GM19463 (cell line): ENCODE results near the gene BCAR3.

Experiments used
- ATAC-seq: cut with Tn5 transposase; IDR thresholded peaks from one replicate; pipeline ENCODE4 v1.9.1; 2021; ENCODE audit warnings: mild to moderate bottlenecking, moderate library complexity; ENCODE audit not compliant: unreplicated experiment

Gene BCAR3

DNA sequence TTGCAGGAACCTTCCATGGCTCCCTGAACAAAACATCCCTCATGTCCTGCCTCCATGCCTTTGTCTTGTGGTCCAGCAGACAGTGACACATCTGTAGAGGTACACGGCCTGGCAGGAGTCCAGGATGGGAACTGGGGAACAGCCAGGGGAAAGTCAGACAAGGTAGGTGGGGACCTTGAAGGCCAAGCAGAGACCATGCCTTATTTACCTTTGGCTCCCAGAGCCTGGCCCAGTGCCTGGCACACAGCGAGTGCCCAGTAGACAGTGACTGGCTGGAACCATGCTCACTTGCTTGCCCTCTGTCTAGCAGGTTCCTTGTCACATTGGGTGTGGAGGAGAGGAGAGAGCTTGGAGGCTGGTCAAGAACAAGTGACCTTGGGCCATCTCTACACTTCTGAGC is 81.0 kb downstream of the BCAR3 start:
- ATAC-seq, result no peak

DNA sequence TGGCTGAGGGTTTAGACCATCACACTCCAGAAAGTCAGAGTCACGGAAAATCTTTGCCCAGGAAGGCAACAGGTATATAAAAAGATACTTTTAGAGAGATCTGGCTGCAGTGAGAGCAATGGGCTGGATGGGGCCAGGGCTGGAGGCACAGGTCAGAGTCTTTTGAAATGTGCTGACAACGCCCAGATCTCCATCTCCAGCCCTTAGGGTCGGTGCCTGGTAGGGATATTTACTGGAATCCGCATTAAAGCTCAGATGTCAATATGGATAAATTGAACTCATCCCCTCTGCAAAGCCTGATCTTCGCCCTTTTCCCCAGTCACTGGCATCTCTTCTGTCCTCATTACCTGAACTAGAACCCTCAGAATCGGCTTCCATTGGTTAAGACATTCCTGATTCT is 82.2 kb downstream of the BCAR3 start:
- no peak for ATAC-seq

DNA sequence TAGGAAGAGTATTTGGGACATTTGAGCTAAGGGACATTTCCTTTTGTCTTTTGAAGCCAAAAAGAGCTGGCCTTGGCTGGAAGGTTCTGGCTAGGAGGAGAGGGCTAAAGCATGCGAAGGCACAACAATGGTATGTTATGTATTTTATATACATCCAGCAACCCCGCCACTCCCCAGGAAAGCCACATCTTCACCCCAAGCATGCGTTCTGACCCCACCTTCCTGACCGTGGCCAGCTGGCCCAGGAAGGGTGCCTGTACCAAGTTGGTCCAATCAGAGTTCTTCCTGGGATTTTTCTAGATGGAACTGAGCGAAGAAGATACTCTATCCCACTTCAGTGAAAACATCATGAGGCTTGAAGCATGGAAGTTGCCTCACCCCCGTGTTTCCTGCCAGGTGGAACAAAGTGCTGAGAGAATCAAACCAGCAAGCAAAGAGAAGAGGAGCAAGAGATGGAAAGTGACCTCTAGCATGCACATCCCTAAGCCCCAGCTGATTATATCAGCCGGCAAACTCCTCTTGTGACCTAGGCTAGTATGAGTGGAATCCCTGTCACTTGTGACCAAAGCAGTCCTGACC is 82.7 kb downstream of the BCAR3 start:
- no peak for ATAC-seq

DNA sequence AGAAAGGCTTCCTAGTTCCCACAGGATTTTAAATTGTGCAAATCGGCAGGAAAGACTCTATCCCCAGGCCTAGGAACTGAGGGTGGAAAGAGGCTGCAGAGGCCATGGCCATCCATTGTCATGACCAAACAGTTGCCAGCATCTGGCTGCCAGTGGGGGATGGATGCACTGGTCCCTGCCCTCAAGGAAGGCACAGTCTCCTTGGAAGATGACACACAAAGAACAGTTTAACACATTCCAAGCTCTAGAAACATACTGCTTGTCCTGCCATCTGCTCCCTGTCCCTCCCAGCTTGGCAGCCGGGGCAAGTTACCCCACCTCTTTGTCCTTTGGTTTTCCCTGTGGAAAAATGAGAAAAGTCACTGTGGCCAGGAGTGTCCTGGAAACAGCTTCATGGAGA is 83.2 kb downstream of the BCAR3 start:
- ATAC-seq, result no peak

DNA sequence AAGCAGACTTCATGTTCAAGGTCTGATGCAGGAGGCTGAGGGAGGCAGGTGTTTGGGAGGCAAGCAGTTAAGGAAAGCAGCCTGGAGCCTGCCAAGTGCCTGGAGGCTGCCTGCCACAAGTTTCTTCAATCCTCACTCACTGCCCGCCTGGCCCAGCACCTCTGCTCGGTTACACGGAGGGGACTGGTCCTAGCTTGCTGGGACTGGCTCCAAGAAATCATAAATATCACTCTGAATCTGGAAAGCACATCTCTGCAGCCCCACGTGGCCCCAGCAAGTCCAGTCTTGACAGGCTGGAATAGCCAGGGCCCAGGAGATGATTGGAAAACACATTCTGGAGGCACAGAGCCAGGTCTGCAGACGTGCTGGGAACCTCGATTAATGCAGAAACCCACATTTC is 83.9 kb downstream of the BCAR3 start:
- no peak for ATAC-seq

DNA sequence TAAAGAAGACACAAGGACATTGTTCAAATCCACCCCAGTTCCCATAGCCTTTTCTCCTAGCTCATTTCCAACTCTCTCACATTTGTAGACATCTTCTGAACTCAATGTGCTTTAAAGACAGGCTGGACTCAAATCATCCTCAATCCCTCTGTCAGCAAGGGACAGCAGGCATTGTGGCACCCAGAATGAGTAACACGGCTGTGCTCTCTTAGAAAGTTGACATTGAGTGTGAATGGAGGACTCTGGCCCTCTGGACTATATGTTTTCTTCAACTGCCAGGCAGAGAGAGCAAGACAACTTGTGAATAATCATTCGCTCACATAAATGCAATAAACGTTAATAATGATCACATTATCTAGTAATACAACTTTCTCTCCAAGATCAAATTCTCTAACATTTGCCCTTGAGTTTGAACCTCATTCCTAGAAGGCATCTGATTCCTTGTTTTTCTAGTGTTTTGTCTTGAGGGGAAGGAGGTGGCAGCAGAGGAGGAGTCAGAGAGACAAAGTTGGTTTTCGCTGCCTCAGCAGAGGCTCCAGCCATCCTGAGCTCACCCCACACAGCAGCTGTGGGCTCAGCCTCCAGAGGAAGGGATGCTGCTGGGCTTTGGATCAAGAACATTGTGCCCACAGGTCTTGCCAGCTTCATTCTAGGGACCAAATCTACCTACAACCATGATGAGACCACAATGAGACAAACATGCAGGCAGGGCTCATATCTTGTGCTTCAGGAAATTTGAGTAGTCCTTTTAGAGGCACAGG is 85.1 kb downstream of the BCAR3 start:
- no peak for ATAC-seq

DNA sequence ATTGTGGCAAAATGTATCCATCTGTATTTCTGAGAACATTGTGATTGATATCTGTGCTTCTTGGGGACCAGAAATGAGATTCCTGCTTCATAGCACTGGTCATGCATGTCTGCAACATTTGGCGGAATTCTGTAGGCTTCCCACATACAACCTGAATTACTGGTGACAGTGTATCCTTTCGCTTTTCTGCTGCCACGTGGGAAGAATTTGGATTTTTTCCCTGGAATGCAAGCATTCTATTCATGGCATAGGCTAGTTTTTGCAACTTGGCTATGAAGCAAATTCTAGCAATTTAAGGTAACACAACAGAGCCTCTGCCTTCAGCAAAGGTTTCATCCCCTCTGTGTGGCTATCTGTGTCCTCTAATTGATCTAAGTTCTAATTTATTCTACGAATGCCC is 85.9 kb downstream of the BCAR3 start:
- no peak for ATAC-seq

DNA sequence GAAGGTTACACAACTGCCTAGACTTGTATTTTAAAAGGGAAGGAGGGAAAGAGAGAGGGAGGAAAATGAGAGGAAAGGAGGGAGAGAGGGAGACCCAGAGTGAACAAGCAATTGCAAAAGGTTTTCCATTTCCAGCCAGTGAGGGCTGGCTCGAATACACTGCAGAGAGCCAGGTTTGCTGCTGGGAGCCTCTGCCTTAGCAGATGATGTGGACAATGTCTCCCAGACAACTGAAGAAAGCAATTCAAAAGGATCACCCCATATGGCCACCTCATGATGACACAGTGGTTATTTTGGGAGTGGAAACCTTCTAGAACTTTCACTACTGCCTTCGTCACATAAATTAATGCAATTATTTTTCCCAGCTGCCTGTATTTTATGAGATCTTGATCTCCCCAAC is 86.4 kb downstream of the BCAR3 start:
- ATAC-seq, result no peak

DNA sequence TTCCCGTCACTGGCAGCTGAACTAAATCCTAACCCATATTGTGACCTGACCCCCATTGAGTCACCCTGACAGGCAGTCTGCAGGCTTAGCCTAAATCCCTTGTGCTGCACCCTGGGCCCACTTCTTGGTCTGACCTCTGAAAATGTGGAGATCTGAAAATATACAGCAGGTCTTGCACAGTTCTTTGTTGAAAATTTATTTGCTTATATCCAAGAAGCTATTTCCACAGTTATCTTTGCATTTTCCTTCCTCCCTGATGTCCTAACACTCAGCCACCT is 87.1 kb downstream of the BCAR3 start:
- no peak for ATAC-seq

DNA sequence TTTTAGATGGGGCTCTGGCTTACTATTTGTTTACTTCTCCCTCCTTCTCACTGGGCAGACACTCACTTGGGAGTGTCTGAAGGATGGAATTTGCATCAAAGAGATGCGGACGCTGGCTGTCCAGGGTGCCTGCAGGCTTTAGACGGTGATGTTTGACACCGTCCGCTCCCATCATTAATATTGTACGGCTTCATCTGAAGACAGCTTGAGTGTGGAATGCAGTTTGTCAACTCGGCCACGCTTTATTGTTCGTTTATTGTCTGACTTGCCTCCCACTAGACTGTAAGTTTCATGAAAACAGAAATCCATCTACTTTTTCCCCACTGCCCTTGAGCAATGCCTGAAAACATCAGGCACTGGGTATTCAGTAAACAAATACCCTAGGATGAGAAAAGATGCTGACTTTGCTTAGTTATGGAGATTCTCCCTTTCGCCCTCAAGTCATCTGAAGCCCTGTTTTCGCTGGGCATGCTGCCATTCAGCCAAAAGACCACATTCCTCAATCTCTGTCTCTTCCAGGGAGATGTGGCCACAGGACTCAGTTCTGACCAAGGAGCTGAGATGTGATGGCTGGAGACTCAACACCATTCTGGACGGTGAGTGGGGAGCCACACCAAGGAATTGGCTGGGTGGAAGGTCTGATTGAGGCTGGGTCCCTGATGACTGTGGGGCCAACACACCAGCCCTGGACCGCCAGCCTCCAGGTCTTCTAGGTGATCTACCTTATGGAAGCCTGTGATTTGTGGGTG is 87.6 kb downstream of the BCAR3 start:
- ATAC-seq, result no peak

DNA sequence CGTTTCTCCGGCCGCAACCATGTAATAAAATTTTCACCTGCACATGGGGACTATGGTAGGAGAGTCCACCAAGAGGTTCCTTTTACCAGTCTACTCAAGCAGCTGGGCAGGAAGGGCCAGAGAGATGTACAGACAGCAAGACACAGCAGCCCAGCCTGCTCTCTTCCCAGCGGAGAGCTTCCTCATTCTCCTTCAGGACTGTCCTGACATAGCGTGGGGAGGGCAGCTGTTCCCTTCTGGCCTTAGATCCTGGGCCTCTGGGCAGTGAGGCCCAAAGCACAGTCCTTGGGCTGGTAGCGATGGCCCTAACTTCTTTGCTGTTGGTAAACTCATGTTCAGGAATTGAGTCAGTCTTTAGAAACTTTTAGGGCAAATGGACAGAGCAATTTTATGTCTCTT is 89.1 kb downstream of the BCAR3 start:
- no peak for ATAC-seq

DNA sequence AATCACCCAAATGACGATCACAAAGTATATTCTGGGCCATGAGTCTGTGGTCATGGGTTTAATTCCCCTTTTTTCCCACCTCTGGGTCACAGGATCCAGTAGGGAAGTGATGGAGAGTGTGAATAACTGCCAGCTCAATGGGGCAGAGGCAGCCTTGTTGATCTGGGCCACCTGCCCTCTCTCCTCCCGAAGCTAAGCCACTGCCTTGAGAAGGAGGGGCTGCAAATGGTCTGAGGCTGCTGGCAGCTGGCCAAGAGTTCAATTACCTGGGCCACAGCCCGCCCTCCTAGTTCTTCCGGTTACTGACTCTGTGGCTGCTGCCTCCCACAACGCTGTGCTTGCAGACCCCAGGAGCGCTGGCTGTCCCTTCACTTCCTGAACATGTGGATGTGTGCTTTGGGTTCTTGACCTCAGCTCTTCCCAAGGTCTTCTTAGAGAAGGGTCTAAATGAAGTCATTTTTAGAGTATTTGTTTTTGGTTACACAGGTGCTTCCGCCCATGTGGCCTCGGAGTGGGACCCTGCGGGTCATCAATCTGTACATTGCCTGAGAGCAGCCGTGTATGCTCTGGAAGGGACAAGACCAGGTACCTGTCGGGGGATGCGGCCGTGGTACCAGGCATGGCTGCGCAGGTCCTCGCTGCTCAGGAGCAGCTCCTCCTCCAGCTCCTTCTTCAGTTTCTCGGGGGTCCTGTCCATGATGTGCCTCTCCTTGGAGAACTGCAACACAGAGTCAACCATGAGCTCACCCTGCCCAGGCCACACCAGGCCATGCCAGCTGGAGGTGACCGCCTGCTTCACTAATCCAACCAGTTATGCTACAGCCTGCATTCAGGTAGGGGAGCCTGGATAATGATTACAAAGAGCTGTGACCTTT is 89.7 kb downstream of the BCAR3 start:
- peak; percentile 91 for ATAC-seq

DNA sequence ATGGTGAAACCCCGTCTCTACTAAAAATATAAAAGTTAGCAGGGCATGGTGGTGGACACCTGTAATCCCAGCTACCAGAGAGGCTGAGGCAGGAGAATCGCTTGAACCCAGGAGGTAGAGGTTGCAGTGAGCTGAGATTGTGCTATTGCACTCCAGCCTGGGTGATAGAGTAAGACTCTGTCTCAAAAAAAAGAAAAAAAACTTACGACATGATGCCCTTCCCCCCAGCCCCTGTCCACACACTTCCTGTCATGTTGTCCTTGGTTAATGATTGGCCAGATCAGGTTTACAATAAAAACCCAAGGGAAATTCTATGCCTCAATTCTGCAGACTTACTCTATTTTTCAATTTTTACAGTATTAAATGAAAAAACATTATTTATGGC is 90.4 kb downstream of the BCAR3 start:
- ATAC-seq, result peak; percentile 20

DNA sequence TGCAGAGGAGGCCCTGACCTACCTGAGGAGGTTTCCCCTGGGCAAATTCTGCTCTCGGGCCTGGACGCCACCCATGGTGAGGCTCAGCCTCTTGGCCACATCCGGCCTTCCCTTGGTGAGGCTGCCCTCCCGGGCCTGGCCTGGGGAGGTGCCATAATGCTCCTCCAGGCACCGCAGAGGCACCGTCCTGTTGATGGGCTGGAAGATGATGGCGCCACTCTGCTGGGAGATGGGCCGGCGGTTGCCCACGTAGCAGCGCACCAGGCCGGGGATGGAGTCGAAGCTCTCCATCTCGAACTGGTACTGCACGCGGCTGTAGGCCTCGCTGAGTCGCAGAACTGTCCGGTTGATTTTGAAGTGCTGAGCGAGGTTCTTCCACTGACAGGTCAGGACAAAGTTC is 92.7 kb downstream of the BCAR3 start:
- ATAC-seq, result no peak

DNA sequence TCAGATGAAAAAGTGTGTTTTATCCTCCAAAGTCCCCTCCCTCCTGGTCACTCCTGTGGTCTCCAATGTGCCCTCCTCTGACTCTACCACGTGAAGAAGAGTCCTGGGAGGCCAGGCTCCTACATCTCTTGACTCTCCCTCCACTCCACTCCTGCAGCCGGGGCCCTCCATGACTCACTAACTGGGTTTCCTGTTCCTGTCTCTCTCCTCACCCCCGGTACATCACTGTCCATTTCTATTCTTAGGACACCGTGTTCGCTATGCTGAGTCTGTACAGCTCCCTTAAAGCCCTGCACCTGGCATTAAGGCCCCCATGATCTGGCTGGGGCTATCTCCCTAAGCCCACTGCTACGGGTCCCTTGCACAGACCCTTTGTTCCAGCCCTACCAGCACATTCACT is 93.4 kb downstream of the BCAR3 start:
- no peak for ATAC-seq

DNA sequence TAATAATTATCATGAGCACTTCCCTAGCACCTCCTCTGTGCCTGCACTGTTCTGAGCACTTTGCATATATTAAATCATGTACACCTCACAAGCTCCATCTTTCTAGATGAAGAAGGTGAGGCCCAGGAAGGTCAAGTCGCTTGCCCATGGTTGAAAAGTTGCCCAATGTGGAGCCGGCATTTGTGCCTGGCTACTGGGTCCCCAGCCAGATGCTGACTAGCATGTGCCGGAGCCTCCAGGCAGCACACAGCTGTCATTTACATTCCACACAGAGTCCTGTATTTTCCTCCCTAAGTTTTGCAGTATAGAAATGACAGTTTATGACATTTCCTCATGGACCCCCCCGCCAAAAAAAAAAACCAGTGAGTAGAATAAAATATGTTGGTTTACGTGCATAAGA is 94.3 kb downstream of the BCAR3 start:
- ATAC-seq, result no peak

DNA sequence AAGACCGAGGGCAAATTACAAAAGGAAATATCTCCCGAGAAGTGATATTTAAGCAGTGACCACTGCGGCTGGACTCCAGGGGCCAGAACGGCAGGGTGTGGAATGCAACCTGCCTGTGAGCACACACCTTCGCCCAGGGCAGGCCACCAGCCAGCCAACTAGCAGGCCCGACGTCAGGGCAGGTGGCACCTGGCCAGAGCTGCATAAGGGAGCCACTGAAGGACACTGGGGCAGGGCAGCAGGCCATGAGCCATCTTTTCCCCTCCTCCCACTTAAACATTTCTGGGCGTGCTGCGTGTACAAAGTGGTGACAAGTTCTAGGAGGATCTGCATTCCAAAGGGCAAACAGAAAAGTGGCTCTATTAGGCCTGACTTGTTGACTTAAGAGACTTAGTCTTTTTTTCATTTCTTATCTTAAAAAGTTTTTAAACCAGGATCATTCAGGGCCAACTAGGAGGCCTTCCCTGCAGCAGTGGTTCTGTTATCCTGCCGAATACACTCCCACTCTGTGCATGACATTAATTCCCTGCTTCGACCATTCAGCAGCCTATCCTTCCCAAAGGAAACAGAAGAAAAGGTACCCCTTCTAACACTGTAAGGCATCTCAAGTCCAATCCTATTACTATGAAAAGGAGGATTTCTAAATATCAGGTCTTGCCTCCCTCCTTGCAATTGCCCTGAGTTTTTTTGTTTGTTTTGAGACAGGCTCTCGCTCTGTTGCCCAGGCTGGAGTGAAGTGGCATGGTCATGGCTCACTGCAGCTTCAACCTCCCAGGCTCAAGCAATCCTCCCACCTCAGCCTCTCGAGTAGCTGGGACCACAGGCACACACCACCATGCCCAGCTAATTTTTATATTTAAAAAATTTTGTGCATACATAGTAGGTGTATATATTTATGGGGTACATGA is 96.3 kb downstream of the BCAR3 start:
- no peak for ATAC-seq

DNA sequence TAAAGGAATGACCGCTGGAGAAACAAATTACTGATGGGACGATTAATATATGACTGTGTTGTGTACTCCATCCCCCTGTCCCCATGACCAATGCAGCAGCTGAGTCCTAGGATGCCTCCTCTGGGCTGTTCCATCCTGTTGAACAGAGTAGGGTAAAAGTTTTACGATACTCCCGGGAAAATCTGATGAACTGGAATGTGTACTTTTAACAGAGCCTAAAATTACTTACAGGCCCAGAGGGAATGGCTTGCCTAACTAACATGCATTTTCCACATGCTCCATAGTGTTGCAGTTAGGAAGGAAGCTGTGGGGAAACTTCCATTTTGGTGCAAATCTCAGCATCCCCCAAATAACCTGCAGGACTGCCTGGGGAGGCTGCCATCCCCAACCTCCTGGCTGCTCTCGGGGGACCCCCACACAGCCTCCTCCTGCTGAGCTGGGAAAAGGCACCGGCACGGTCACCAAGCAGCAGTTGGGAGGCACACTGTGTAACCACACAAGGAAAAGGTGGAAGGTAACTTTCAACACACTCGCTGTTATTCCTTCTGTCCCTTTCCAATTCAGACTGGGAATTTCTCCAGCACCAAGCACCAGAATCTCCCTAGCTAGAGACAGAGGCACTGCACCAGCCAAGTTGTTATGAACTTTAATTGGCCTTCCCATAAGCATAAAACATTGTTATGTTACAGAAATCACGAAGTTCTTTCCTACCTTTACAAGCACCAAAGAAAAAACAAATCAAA is 97.2 kb downstream of the BCAR3 start:
- no peak for ATAC-seq

DNA sequence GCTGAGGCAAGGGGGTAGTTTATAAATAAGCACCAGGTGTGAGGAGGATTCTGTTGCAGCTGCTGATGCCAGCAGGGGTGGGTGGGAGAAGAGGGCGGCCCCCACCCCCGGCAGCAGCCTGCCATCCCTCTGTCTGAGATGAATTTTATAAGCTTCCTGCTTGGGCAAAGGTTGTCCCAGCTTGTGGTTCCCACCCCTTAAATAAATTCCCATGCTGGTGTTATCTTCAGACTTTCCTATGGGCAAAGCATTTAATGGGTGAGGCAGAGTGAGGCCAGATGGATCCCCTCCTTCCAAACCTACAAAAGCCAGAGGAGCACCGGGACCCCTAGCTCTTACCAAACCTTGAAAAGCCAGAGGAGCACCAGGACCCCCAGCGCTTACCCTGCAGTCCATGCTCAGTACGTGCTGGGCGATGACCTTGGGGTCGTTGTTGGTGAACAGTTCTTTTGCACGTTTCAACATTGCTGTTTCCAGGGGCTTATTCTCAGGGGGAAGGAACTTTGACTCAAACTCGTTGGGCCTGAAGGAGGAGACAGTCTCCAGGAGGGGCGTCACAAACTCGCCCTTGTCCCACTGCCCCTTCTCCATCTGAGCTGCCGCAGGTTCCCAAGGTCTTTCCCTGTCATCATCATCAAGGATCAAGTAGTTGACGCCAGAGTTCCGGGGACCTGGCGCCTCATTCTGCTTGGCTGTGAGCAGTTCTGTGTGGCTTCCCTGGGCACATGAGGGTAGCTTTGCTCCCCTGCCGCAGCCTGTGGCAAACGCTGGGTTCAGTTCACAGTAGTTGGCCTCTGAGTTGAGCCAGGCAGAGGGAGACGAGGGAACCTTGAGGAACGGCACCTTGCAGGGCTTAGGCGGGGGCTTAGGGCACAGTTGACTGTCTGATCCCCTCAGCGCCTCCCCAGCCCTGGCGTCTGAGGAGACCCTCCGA is 99.5 kb downstream of the BCAR3 start:
- ATAC-seq, result no peak
